Activated T-cell treated with anti-CD3 and anti-CD28 coated beads, Interleukin-2, amount 50 U/mL, for 24 hours (primary cell): ENCODE data around the gene UVRAG.
A peak's percentile ranks its signal among the peaks of the same experiment; 100 is the strongest.

Experiments used
- DNase-seq: peaks from one replicate; pipeline ENCODE4 v3.0.0-alpha.2; 2020
- H3K27ac Mint-ChIP-seq: 2 replicates; pipeline ENCODE4 v1.8.0; 2020; ENCODE audit warnings: mild to moderate bottlenecking, mixed read lengths
- H3K27me3 Mint-ChIP-seq: 2 replicates; pipeline ENCODE4 v1.8.0; 2020; ENCODE audit warnings: mixed read lengths
- H3K36me3 Mint-ChIP-seq: 2 replicates; pipeline ENCODE4 v1.8.0; 2020; ENCODE audit warnings: low read depth, mixed read lengths
- H3K4me1 Mint-ChIP-seq: 2 replicates; pipeline ENCODE4 v1.8.0; 2020; ENCODE audit warnings: low read depth, mixed read lengths
- H3K4me3 Mint-ChIP-seq: 2 replicates; pipeline ENCODE4 v1.8.0; 2020; ENCODE audit warnings: mild to moderate bottlenecking, moderate library complexity, mixed read lengths
- H3K9me3 Mint-ChIP-seq: 2 replicates; pipeline ENCODE4 v1.8.0; 2020; ENCODE audit warnings: mixed read lengths

UVRAG gene

DNA sequence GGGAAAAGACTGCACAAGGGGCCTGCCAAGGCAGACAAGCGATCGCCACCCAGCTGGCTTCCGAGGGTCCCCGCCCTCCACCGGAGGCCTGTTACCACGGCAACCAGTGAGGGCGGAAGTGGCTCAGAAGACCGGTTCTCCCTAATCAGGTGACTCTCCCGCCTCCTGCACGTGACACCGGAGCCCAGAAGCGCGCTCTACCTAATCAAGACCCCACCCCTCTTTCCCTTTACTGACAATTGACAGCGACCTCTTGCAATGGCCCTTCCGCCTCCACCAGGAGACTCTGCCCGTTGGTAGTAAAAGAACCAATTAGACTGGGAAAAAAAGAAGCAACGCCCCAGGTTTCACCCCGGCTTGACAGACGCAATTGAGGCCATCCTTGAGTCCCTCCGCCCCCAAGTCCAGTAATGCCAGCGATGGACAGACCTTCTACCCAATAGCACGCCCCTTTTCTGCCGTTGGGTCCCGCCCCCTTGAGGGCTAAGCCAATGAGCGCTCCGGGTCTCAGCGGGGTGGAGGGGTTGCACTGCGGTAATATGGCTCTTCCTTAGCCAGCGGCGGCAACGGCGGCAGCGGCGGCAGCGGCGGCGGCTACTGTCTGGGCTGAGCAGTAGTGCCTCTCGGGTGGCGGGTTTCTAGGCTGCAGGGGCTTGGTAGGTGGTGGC lies at the start of gene UVRAG:
UVRAG (plus strand) TSS at position 534 of the 668 bp plus-strand sequence. CDS start 198 bp downstream, outside the sequence.
- Mint-ChIP-seq H3K27me3 (no peaks in the 10 kb centered on the region), H3K36me3 (peaks cover 7% of the 10 kb centered on the region), H3K4me1 (peaks cover 21% of the 10 kb centered on the region), H3K9me3 (no peaks in the 10 kb centered on the region), H3K27ac (peak within 1 kb of the TSS; percentile 97), H3K4me3 (no peak within 1 kb of the TSS)
- peak; percentile 98 for DNase-seq

DNA sequence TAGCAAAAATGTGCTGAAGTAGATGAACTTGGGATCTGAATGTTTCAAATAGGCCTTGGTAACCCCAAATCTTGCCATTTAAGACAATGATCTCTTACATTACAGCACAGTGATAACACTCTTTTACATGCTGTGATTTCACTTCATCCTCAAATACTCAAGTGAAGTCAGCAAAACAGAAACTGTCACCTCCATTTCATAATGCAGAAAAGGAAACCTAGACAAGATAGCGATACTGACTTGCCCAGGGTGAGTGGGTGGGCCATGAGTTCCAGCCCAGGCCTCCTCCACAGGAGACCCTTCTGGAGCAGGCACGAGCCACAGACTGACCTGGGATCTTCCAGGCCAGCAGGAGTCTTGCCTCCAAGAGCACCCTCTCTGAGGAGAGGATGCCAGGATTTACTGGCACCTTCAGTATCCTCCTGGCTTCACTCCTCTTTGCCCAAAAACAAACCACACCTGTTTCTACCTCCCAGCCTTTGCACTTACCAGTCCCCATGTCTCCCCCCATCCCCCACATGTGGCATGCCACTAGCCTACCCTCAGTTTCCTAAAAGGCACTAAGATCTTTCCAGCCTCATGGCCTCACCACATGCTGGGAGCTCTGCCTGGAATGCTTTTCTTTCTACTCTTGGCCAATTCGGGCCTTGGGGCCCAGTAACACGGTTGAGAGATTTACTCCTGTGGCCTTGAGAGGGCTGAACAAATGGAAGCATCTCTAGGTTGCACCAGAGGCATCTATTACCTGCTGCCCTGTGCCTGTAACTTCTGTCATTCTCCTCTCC lies 48.4 kb upstream of the UVRAG start:
- DNase-seq: no peak
- Mint-ChIP-seq H3K4me1 (peaks cover 26% of the 10 kb centered on the region), H3K27me3 (peaks cover 25% of the 10 kb centered on the region), H3K36me3 (no peaks in the 10 kb centered on the region), H3K9me3 (no peaks in the 10 kb centered on the region), H3K4me3 (no peak overlapping the region), H3K27ac (no peak overlapping the region)

DNA sequence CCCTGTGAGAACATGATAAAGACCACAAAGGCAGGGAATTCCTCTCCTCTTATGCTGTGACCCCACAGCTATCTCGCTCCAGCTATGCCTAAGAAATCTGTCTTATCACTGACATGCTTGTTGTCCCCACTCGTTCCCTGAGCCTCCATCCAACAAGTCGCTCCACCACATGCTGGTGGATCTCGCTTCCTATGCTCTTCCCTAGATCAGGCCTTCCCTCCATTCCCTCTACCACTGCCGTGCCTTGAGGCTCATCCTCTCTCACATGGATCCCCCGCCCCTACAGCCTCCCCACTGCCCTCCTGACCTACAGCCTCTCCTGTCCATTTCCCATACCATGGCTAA lies 47.8 kb upstream of the UVRAG start:
- H3K9me3 Mint-ChIP-seq: no peaks in the 10 kb centered on the region
- no peaks in the 10 kb centered on the region for H3K36me3 Mint-ChIP-seq
- no peak overlapping the region for H3K27ac Mint-ChIP-seq
- H3K27me3 Mint-ChIP-seq: peaks cover 25% of the 10 kb centered on the region
- H3K4me1 Mint-ChIP-seq: peaks cover 26% of the 10 kb centered on the region
- no peak overlapping the region for H3K4me3 Mint-ChIP-seq
- DNase-seq: no peak

DNA sequence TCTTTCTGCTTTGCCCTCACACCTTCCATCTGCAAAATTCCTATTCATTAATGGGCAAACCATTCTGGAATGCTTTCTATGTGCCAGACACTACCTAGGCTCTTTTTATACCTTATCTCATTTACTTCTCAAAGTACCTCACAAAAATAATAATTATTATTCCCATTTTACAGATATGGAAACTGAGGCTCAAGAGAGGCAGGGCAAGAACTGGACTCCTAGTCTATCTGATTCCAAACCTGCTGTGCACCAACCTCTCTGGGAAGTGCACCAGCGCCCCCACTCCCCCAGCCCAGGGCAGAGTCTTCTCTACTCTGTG lies 47.3 kb upstream of the UVRAG start:
- H3K9me3 Mint-ChIP-seq: no peaks in the 10 kb centered on the region
- H3K36me3 Mint-ChIP-seq: no peaks in the 10 kb centered on the region
- peaks cover 25% of the 10 kb centered on the region for H3K27me3 Mint-ChIP-seq
- H3K4me3 Mint-ChIP-seq: no peak overlapping the region
- no peak overlapping the region for H3K27ac Mint-ChIP-seq
- H3K4me1 Mint-ChIP-seq: peaks cover 26% of the 10 kb centered on the region
- DNase-seq: no peak

DNA sequence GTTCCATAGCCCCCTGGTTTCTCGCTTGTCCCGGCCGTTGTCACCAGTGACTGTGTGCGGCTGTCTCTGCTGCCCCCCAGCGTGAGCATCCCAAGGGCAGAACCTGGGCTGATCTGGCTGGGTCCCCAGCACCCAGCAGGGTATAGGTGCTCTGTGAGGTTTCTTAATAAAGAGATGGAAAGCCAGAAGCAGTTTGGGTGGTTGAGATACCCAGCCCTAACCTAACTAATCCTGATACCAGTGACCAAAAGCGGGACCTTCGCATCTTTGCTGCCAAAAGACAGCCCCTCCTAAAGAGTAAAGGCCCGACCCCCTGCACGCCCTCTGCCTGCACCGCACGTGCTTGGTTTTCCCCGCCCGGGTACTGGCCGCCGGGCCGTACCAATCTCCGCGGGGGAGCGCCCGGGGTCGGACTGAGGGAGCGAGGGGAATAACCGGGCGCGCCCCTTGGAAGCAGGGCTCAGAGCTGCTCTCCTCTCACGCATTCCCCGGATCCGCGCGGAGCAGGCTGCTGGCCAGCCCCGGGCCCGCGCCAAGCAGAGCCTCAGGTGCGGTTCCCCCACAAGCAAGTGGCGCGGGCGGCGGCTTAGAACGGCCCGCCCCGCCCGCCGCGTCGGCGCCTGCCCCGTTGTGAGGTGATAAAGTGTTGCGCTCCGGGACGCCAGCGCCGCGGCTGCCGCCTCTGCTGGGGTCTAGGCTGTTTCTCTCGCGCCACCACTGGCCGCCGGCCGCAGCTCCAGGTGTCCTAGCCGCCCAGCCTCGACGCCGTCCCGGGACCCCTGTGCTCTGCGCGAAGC lies 46.7 kb upstream of the UVRAG start, which contains the start of gene DGAT2:
DGAT2 (plus strand) TSS at position 667 of the 797 bp plus-strand sequence. CDS start 214 bp downstream, outside the sequence.
- H3K27ac Mint-ChIP-seq: peak within 1 kb of the TSS; percentile 68
- H3K4me1 Mint-ChIP-seq: peaks cover 26% of the 10 kb centered on the region
- H3K4me3 Mint-ChIP-seq: peak within 1 kb of the TSS; percentile 59
- peak; percentile 86 for DNase-seq
- no peaks in the 10 kb centered on the region for H3K9me3 Mint-ChIP-seq
- H3K27me3 Mint-ChIP-seq: peaks cover 25% of the 10 kb centered on the region
- H3K36me3 Mint-ChIP-seq: no peaks in the 10 kb centered on the region

DNA sequence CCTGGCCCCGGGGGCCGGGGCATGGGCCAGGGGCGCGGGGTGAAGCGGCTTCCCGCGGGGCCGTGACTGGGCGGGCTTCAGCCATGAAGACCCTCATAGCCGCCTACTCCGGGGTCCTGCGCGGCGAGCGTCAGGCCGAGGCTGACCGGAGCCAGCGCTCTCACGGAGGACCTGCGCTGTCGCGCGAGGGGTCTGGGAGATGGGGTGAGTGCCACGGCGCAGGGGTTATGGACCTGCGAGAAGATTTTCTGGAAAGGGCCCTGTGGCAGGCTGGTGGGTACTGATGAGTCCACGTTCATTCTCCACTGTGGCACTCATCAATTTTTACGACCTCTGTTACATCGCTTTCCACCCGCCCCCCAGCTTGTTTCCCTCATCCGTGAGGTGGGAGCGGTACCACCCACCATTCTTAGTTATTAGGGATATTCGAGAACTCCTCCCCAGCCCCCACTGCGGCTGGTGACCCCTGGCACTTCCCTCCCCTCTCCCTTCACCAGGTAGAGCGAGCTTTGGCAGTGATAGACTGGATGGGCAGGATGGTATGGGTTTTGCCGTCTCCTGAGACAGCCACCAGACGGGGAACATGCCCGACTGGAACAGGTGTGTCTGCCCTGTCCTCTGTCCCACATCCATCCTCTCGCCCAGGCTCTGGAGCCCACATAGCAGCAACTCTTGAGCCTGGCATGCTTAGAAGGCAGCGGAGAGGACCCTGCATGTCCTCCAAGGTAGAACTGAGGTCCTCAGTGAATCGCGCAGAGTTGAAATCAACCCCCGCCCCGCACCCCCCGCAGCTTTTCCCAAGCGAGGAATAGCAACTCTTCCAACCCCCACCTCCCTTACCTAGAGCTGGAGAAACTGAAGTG lies 45.9 kb upstream of the UVRAG start:
- DNase-seq: peak; percentile 43
- H3K4me1 Mint-ChIP-seq: peaks cover 32% of the 10 kb centered on the region
- no peak overlapping the region for H3K27ac Mint-ChIP-seq
- peaks cover 25% of the 10 kb centered on the region for H3K27me3 Mint-ChIP-seq
- H3K9me3 Mint-ChIP-seq: no peaks in the 10 kb centered on the region
- peak overlapping the region; percentile 40 for H3K4me3 Mint-ChIP-seq
- no peaks in the 10 kb centered on the region for H3K36me3 Mint-ChIP-seq

DNA sequence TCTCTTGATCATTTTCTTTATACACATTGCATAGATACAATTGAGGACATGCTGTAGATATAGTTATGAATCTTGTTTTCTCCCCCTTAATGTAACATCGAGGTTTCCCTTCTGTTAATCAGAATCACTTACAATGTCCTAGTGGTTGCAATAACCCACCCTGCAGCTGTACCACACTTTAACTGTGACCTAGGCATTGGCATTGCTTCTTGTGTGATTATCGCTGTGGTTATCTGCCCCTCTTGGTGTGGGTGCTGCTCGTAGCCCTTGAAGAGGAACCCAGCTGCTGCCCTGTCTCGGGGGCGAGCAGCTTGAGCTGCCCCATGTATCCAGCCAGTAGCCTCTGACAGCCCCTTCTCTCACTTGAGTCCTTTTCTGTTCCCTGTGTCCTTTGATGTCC lies 44.9 kb upstream of the UVRAG start:
- Mint-ChIP-seq H3K27ac (no peak overlapping the region), H3K27me3 (peaks cover 25% of the 10 kb centered on the region)

DNA sequence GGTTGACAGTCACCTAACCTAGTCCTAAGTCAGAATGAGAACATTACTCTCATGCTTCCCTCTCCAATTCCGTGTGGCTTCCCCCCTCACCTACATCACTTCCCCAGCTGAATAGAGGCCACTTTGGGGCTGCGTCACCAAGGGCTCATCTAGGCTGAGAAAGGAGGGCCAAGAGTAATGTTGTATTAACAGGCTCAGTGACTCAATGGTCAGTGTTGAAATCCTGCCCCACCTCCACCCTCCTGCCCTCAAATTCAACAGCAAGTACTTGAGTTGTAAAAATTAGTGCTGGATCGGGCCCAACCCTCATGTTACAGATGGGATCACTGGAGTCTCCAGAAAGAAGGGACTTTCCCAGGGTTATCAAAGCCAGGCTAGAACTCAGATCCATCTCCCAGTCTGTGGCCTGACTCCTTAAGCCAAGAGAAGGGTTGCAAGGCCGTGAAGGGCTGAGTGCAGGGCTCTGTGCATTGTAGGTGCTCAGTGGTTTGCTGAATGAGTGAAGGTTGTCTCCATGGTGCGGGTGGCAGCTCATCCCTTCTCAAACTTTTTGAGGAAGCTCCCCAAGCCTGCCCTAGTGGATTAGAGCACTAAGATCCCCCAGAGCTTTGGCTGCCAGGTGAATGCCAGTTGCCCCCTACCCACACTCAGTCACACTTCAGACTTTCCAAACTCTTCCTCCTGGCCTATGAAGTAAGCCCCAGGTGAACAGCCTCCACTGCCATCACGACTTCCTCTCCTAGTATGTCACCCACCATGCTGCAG lies 43.2 kb upstream of the UVRAG start:
- no peak for DNase-seq
- Mint-ChIP-seq H3K9me3 (no peaks in the 10 kb centered on the region), H3K4me3 (no peak overlapping the region), H3K36me3 (no peaks in the 10 kb centered on the region), H3K27ac (no peak overlapping the region), H3K27me3 (peaks cover 25% of the 10 kb centered on the region), H3K4me1 (peaks cover 27% of the 10 kb centered on the region)

More for the DNA sequence above, 44.9 kb upstream of the UVRAG start:
- DNase-seq: no peak
- no peaks in the 10 kb centered on the region for H3K36me3 Mint-ChIP-seq
- peaks cover 32% of the 10 kb centered on the region for H3K4me1 Mint-ChIP-seq
- no peak overlapping the region for H3K4me3 Mint-ChIP-seq
- no peaks in the 10 kb centered on the region for H3K9me3 Mint-ChIP-seq

DNA sequence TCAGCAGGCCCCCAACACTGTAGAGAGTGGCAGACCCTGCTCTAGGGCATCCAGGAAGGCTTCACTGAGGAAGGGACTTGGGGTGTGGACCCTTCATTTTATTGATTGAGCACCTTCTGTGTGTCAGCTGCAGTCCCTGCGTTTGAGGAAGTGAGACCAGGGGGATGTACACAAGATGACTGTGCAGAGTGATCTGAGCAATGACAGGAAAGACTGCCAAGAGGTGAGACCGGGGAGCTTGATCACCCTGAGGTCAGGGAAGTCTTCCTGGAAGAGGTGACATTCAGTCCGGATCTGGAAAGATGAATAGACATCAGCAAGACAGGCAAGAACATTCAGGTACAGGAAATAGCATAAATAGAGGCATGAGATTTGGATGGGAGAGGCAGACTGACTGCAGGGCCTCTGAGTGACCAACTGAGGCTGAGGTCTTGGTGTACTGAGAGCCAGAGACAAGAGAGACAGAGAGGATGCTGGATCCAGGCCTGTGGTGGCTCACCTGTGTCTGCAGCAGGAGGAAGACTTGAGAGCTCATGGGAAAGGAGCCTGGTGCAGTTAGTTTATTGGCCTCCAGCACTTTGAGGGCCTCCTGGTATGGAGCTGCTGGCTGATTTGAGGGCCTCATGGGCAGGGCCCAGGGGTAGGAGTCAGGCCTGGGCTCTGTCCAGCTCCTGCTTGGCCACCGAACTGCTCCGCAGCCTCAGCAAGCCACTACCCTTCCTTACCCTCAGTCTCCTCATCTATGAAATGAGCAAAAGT lies 41.2 kb upstream of the UVRAG start:
- Mint-ChIP-seq H3K4me1 (peaks cover 26% of the 10 kb centered on the region), H3K9me3 (no peaks in the 10 kb centered on the region), H3K27me3 (peaks cover 18% of the 10 kb centered on the region)

DNA sequence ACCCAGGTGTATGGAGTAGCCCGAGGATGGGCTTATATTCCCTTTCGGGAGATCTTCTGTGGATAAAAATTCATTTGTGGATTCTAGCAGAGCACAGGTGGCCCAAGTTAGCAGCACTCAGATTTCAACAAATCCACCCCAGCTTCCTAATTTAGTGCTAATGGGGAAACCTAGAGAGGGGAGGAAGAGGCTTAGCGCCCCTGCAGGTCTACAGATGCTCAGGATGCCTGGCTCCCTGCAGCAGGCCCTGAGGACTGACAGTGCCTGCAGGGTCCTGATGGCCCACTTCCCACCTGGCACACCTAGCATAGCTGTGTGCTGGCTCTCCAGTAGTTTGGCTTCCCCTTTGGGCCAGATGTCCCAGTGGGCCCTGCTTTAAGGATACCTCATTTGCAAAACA lies 40.0 kb upstream of the UVRAG start:
- no peak for DNase-seq
- no peak overlapping the region for H3K4me3 Mint-ChIP-seq
- H3K4me1 Mint-ChIP-seq: peaks cover 18% of the 10 kb centered on the region
- no peaks in the 10 kb centered on the region for H3K9me3 Mint-ChIP-seq
- H3K27ac Mint-ChIP-seq: no peak overlapping the region
- H3K27me3 Mint-ChIP-seq: peaks cover 8% of the 10 kb centered on the region
- H3K36me3 Mint-ChIP-seq: no peaks in the 10 kb centered on the region

More for the DNA sequence above, 41.2 kb upstream of the UVRAG start:
- H3K27ac Mint-ChIP-seq: peak overlapping the region; percentile 55
- H3K36me3 Mint-ChIP-seq: no peaks in the 10 kb centered on the region
- DNase-seq: no peak
- no peak overlapping the region for H3K4me3 Mint-ChIP-seq

DNA sequence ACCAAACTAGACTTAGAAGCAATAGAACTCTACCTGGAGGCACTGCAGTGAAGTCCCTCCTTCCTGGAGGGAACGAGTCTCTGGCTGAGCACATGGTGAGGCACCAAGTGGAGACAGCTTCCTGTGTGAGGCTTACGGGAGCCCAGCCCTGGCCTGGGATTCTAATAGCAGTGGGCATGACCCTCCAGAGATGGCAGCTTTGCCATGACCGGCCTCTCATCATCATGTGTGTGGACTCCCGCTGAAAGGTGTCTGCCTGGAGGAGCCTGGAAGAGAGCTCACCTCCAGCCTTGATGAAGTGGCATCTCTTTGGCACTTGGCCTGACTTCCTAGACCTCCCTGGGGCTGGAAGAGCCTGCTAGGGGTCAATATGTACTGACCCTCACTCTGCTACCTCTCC lies 38.5 kb upstream of the UVRAG start:
- H3K27me3 Mint-ChIP-seq: no peaks in the 10 kb centered on the region
- no peak overlapping the region for H3K4me3 Mint-ChIP-seq
- H3K36me3 Mint-ChIP-seq: no peaks in the 10 kb centered on the region
- no peak for DNase-seq
- H3K27ac Mint-ChIP-seq: no peak overlapping the region
- peaks cover 18% of the 10 kb centered on the region for H3K4me1 Mint-ChIP-seq
- H3K9me3 Mint-ChIP-seq: no peaks in the 10 kb centered on the region

DNA sequence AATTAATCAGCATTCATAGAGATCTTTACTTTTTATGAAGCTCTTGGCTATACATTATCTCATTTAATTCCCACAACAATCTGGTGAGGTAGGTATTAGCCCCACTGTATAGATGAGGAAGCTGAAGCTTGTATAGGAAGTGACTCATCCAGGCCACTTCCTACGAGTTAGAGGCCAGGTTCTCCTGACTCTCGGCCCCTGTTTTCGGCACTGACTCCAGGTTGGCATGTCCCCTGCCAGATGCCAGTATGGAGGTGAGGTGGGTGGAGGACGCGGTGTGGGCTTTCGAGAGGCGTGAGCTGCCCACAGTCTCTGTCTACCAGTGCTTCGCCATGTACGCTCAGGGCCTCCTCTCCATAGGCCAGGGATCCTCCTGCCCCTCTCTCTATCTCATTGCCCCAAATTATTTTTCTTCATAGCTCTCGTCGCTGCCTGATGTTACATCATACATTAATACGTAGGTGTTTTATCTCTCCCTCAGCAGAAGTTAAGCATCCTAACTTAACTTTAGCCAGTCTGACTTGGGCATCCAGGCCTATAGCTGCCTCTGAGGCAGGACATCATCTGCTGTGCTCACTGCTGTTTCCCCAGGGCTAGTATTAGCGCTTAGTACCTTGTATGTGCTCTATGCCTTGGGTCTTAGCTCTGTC lies 37.4 kb upstream of the UVRAG start:
- Mint-ChIP-seq H3K4me1 (peaks cover 18% of the 10 kb centered on the region), H3K36me3 (no peaks in the 10 kb centered on the region), H3K27ac (no peak overlapping the region), H3K9me3 (no peaks in the 10 kb centered on the region), H3K27me3 (no peaks in the 10 kb centered on the region), H3K4me3 (no peak overlapping the region)
- DNase-seq: no peak

DNA sequence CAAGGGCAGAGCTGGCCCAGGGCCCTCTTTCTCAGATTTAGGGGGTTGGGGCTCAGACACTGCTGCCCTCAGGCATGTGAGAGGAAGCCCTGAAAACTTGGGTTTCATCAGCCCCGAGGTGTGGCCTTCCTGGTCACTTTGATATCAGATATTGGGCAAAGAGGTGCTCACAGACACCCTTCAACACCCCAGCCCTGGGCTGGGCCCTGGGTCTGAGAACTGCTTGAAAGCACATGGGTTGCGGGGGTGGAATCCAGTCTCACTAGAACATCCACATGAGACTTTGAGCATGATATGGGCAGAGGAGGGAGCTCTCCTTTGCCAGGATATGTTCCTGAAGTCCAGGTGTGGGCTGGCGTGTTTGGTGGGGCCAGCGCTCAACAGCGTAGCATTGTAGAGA lies 36.0 kb upstream of the UVRAG start:
- peaks cover 12% of the 10 kb centered on the region for H3K4me1 Mint-ChIP-seq
- H3K4me3 Mint-ChIP-seq: no peak overlapping the region
- H3K36me3 Mint-ChIP-seq: no peaks in the 10 kb centered on the region
- H3K27me3 Mint-ChIP-seq: no peaks in the 10 kb centered on the region
- DNase-seq: no peak
- no peaks in the 10 kb centered on the region for H3K9me3 Mint-ChIP-seq
- no peak overlapping the region for H3K27ac Mint-ChIP-seq
